ENCODE results near the gene PDS5A.
"Not testable (repeated sequence)": the region's sequence is repeated elsewhere in the genome, so short reads cannot be mapped to it uniquely, and the experiment has no call there.

Gene PDS5A

DNA sequence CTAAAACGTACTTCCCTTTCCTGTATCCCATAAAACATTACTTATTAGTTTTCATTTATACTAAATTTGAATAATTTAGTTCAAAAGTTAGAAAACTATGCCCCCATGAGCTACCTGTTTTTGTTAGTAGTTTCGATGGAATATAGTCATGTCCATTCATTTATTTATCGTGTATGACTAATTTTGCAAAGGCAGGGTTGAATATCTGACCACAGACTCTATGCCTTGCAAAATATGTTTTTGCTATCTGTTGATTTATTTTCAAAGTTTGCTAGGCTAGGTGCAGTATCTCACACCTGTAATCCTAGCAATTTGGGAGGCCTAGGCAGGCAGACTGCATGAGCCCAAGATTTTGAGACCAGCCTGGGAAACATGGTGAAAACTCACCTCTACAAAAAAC is 78.4 kb downstream of the PDS5A start:
- no peak for DNase-seq (ENCODE audit: low spot score)

DNA sequence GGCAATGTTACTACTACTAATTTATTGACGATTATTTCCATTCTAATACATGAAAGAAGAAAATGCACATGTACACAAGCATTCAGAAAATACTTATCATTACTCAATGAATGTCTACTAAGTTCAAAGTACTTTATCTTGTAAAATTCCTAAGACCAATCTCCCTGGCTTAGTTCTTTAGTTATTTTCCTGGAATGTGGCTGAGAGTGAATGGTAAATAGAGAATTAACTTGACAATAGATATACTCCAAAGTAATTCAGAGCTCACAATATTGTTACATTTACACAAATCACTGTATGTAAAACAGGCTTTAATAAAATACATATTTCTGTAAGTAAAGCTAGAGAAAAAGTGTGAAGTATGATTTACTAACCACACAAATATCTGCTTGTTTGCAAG is 79.7 kb downstream of the PDS5A start:
- no peak for DNase-seq (ENCODE audit: low spot score)

DNA sequence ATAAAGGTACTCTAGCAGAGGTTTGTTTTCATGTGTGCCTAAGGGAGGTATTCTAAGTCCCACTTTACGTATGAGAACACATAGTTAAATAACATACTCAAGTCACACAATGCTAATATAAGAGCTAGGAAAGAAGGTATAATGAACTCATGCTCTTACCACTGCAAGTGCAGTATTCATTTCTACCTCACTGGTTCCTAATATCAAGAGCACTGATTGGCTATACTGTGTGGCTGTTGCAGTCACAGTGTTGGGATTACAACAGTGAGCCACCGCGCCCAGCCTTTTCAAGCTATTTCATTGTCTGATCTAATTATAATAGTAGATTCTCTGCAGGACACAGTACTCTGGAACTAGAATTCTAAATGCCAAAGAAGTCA is 84.0 kb downstream of the PDS5A start:
- DNase-seq (ENCODE audit: low spot score), result no peak

DNA sequence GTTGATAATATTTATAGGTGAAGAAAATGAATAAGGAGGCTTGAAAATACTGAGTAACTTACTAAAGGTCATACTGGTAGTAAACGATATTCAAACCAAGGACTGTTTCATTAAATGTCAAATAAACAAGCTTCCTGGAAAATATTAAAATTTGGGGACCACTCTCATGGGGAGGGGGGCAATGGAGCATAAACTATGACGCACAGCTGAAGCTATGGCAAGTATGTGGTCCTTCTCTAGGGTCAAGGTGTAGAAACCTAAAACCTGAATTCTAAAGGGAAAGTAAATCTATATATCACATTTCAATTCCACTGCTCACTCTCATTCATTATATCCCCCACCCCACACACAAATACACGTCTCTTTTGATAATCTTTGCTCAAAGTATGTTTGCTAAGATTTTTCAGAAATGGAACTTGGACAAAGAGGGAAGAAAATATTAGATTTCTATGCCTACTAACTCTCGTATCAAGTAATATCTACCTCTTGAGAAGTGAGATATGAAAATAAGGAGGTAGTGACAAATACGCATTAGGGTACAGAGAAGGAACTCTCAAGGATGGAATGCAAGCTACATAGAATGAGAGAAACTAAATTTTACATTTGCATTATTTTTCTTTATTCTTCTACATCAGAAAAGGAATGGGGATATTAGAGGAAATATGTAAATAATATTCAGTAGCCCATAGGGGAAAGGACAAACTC is 84.6 kb downstream of the PDS5A start:
- no peak for DNase-seq (ENCODE audit: low spot score)

DNA sequence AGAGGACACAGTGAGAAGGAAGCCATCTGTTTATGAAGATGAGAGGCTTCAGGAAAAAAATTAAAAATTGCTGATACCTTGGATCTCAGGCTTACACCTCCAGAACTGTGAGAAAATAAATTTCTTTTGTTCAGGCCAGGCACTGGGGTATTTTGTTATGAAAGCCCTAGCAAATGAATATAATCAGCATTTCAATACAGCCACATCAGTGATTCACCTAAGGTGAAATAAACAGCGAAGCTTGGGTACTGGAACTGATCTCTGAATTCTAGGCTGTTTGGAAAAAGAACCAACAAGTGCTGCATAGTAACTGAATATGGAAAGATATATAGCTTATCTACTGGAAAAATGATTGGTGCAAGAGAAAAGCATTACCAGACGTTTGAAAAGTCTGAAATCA is 88.5 kb downstream of the PDS5A start:
- no peak for DNase-seq (ENCODE audit: low spot score)

DNA sequence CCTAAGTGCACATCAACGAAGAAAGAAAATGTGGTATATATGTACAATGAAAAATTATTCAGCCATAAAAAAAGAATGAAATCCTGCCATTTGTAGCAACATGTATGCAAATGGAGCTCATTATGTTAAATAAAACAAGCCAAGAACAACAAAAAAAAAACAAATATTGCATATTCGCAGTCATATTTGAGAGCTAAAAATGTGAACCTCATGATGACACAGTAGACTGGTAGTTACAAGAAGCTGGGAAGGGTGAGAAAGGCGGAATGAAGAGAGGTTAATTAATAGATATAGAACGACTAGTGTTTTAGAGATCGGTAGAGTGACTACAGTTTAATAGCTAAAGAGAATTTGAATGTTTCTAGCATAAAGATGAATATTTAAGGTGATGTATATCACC is 89.2 kb downstream of the PDS5A start:
- no peak for DNase-seq (ENCODE audit: low spot score)

DNA sequence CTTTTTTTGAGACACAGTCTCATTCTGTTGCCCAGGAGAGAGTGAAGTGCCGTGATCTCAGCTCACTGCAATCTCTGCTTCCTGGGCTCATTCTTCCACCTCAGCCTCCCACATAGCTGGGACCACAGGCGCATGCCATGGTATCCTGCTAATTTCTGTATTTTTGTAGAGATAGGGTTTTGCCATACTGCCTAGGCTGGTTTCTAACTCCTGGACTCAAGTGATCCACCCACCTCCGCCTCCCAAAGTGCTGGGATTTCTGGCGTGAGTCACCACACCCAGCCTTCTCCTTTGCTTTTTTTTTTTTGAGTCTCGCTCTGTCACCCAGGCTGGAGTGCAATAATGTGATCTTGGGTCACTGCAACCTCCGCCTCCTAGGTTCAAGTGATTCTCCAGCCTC is 94.1 kb downstream of the PDS5A start:
- no peak for DNase-seq (ENCODE audit: low spot score)

DNA sequence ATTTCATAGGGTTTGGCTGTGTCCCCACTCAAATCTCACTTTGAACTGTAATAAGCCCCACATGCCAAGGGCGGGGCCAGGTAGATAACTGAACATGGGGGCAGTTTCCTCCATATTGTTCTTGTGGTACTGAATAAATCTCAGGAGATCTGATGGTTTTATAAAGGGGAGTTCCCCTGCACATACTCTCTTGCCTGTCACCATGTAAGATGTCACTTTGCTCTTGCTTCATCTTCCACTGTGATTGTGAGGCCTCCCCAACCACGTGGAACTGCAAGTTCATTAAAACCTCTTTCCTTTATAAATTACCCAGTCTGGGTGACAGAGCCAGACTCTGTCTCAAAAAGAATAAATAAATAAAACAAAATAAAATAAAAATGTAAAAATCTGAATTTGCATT is 95.9 kb downstream of the PDS5A start:
- no peak for DNase-seq (ENCODE audit: low spot score)

DNA sequence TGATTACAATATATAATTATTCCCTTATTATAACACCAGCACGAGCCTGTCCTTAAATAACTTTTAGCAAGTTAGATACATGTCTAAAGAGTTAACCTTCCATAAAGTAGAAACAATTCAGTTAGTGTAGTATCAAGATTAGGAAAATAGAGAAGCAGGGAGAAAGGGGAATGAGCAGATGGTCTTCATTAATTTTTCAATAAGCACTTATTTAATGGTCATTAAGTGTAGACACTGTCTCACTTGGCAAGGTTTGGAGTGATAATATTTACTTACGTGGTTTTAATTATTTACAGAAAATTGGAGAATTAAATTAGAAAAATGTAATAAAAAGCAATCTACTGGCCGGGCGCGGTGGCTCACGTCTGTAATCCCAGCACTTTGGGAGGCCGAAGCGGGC is 99.7 kb downstream of the PDS5A start:
- no peak for DNase-seq (ENCODE audit: low spot score)

DNA sequence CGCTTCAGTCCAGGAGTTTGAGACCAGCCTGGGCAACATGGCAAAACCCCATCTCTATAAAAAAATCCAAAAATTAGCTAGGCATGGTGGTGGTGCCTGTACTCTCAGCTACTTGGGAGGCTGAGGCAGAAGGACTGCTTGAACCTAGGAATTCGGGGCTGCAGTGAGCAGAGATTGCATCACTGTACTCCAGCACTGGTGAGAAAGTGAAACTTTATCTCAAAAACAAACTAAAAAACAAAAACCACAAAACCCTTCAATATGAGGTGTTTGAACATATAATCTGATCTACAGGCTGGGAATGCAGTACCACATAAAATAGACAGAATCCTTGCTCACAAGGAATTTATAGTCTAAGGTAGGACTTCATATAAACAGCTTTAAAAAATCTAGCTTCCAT is 103.9 kb downstream of the PDS5A start:
- DNase-seq (ENCODE audit: low spot score), result no peak

DNA sequence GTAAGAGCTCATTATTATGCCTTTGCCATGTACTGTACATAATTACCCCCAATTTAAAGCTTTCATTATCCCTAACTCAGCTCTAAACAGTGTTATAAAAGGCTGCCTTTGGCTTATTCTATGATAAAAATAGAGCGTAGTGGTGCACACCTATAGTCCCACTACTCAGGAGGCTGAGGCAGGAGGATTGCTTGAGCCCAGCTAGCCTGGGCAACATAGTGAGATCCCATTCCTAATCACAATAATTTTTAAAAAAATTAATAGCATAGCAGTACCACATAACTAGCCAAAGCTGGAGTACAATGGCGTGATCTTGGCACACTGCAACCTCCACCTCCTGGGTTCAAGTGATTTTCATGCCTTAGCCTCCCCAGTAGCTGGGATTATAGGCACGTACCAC is 112.4 kb downstream of the PDS5A start:
- DNase-seq (ENCODE audit: low spot score), result no peak

DNA sequence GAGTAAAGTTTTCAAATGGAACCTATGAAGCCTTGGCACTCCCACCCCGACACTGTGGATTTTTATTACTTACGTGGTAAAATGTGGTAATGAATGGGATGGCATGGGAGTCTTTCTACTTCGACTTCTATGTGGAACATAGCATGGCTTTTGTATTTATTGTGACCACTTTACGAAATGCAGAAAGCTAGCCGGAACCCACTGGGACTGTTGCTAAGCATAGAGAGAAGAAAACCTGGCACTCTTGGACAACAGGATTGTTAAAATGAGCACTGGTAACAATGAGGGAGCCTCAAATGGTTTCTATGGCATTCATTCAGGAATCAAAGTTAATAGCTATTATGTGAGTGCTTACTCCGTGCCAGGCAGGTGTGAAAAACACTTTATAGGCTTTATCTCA is 113.3 kb downstream of the PDS5A start:
- DNase-seq (ENCODE audit: low spot score), result no peak

DNA sequence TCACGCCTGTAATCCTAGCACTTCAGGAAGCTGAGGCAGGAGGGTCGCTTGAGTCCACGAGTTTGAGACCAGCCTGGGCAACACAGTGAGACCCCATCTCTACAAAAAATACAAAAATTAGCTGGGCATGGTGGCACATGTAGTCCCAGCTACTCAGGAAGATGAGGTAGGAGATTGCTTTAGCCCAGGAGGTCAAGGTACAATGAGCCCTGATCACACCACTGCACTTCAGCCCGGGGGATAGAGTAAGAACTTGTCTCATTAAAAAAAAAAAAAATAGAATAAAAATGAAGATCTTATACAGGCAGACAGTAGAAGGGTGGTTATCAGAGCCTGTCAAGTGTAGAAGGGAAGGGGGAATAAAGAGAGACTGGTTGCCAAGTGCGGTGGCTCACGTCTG is 116.9 kb downstream of the PDS5A start:
- DNase-seq (ENCODE audit: low spot score), result no peak

DNA sequence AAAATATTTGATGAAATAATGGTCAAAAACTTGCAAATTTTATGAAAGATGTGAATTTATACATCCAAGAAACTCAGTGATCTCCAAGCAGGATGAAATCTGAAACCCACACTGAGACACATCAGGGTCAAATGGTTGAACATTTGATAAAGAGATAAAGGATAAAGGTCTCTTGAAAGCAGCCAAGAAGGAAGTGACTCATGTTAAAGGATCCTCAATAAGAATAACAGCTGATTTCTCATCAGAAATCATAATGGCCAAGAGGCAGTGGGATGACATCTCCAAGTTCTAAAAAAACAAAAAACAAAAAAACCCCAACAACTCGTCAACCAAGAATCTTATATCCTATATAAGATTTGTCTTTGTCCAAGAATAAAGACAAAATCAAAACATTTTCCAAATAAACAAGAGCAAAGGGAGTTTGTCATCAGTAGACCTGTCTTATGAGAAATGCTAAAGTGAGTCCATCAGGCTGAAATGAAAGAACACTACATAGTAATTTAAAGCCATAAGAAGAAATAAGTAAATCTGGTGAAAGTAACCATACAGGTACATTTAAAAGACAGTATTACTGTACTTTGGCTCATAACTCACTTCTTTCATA is 121.7 kb downstream of the PDS5A start:
- no peak for DNase-seq (ENCODE audit: low spot score)

DNA sequence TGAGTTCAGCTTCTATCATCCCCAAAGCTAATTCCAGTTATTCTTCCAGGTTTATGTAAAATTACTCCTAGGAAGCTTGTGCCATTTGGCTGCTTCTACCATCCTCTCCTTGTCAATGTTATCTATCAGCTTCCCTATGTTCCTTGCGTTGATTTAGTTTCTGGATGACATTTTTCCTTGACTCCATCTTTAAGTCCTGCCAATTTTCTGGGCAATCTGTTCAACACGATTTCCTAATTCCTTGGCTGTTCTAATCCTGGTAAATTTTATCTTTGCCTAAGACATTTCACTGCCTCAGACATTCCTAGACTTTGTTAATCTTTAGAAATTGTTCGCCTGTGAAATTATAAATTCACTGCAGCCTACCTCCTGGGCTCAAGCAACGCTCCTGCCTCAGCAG is 125.1 kb downstream of the PDS5A start:
- DNase-seq (ENCODE audit: low spot score), result no peak

DNA sequence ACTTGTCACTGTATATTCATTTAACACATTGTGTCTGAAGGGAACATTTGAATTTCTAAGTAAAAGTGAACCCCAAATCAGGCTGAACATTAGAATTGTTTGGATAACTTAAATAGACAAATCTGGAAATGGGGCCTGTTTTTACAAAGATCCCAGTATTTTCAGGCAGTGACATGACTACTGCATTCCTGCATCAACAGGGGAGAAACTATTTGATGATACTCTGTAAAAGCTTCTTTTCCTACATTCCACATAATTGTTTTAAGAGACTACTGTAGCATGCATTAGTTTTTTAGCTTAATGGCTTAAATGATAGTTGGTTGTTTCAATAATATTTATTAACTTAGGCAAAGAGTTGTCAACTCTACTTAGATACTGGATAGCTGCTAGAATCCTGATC is 127.0 kb downstream of the PDS5A start:
- no peak for DNase-seq (ENCODE audit: low spot score)

DNA sequence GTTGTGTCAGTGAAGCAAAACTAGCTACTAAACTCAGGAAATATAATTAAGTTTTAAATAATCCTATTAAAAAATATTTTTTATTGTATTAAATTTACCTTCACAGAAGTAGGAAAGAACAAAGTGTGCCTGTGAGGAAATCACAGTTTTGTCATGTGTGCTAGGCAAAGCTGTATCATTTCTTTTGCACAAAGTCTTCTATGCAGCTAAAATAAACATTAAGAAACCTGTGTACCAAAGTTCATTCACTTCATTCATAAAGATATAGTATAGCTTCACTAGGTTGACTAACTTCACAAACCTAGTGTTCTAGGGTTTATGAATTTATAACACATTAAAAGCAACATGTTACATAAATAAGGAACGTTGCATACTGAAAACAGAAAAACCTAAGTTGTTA is 131.0 kb downstream of the PDS5A start:
- no peak for DNase-seq (ENCODE audit: low spot score)

DNA sequence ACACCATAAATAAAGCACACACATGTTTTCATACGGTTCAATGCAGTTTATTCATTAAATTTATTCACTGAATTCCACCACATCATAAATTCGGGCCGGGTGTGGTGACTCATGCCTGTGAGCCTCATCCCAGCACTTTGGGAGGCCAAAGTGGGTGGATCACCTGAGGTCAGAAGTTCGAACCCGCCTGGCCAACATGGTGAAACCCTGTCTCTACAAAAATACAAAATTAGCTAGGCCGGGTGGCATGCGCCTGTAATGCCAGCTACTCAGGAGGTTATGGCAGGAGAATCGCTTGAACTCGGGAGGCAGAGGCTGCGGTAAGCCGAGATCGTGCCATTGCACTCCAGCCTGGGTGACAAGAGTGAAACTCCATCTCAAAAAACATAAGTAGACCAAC is 131.6 kb downstream of the PDS5A start:
- no peak for DNase-seq (ENCODE audit: low spot score)

DNA sequence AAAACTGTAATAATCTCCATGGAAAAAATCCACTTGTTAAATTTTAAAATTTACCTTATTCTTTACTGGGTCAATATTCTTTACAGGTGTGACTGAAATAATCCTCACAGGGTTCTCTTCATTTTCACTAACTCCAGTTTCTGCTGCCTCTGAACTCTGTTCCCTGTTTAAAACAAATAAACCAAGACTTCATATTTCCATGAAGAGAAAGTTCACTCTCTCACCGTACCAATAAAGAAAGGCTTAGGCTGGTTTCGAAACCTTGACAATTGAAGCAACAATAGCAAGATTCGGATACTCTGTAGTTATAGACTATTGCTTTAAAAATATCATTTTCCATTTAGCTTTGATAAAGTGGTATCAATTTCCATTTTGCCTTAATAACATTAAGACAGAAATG is 135.8 kb downstream of the PDS5A start:
- no peak for DNase-seq (ENCODE audit: low spot score)

DNA sequence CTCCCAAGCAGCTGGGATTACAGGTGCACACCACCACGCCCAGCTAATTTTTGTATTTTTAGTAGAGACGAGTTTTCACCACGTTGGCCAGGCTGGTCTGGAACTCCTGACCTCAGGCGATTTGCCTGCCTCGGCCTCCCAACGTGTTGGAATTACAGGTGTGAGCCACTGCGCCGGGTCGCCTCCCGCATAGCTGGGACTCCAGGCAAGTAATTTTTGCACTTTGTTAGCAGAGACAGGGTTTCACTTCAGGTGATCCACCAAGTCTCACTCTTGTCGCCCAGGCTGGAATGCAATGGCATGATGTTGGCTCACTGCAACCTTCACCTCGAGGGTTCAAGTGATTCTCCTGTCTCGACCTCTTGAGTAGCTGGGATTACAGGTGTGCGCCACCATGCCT is 137.2 kb downstream of the PDS5A start:
- not testable (repeated sequence) for DNase-seq (ENCODE audit: low spot score)

DNA sequence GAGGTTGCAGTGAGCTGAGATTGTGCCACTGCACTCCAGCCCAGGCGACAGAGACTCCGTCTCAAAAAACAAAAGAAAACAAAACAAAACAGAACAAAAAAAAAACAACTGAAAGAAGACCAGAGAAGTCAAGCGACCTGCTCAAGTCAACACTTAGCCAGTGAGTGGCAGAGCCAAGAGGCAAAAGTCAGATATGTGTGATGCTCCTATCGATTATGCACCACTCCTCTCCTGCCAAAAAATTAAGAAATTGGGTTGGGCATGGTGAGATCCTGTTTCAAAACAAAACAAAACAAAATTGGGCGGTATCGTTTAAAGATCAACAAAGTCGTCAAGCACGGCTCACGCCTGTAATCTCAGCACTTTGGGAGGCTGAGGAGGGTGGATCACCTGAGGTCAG is 137.7 kb downstream of the PDS5A start:
- DNase-seq (ENCODE audit: low spot score), result no peak

DNA sequence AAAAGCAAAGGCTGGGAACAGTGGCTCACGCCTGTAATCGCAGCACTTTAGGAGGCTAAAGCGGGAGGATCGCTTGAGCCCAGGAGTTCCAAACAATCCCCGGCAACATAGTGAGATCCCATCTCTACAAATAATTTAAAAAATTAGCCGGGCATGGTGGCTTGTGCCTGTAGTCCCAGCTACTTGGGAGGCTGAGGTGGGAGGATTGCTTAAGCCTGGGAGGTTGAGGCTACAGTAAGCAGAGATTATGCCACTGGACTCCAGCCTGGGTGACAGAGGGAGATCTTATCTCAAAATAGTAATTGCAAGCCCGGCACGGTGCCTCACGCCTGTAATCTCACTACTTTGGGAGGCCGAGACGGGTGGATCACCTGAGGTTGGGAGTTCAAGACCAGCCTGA is 139.3 kb downstream of the PDS5A start:
- DNase-seq (ENCODE audit: low spot score), result not testable (repeated sequence)

DNA sequence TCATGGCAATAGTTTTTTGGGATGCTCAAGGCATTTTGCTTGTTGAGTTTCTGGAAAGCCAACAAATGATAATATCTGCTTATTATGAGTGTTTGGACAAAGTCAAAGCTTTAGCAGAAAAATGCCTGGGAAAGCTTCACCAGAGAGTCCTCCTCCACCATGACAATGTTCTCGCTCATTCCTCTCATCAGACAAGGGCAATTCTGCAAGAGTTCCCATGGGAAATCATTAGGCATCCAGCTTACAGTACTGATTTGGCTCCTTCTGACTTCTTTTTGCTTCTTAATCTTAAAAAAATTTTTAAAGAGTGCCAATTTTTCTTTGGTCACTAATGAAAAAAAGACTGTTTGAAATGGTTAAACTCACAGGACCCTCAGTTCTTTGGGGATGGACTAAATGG is 143.4 kb downstream of the PDS5A start:
- DNase-seq (ENCODE audit: low spot score), result no peak

DNA sequence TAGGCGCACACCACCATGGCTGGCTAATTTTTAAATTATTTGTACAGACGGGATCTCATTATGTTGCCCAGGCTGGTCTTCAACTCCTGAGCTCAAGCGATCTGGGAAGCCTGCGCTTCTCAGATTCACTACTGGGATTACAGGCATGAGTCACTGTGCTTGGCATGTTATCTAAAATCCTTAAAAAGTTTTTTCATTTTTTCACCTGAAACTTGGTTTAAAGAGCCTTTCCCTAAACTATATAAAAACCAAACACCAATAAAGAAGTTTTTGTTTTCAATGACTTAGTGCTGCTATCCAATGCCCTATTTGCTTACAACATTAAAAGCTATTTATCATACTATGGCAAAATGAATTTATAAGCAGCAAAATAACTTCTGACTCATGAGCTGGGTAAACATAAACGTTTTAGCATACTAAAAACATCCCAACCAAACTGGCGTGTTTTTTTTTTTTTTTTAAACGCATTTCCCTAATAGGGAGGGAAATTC is 151.9 kb downstream of the PDS5A start:
- no peak for DNase-seq (ENCODE audit: low spot score)

All from hematopoietic multipotent progenitor cell treated with erythropoietin and hydrocortisone succinate and interleukin-3 and kit ligand, for 15 days (in vitro differentiated cells).